Smooth muscle cell (in vitro differentiated cells): Measurements from ENCODE around the gene CTR9. TPM values are rescaled to one million over a fixed set of nuclear protein-coding genes. Genes with fewer than 3 reads are reported as not detected.
"Not testable (repeated sequence)": the region's sequence is repeated elsewhere in the genome, so short reads cannot be mapped to it uniquely, and the experiment has no call there.

Experiments
- DNase-seq: peaks from one replicate; lab custom pipeline; 2025; ENCODE audit not compliant: unreplicated experiment; lab: John Stamatoyannopoulos, UW
- H2AFZ ChIP-seq: fragments of 200-600 bp; sonication (generic); 2 replicates; pipeline ENCODE4 v1.6.0; 2016; ENCODE audit warnings: antibody characterized with exemption, low read depth, mild to moderate bottlenecking
- H3F3A ChIP-seq: fragments of 200-600 bp; sonication (generic); 2 replicates; pipeline ENCODE4 v1.6.0; 2017; ENCODE audit warnings: antibody characterized with exemption, low read depth
- H3K27ac ChIP-seq: fragments of 200-600 bp; sonication (generic); 2 replicates; pipeline ENCODE4 v1.5.1; 2016; ENCODE audit warnings: low read depth, mild to moderate bottlenecking
- H3K27me3 ChIP-seq: fragments of 200-600 bp; sonication (generic); 2 replicates; pipeline ENCODE4 v1.6.1; 2016; ENCODE audit warnings: low read depth, mild to moderate bottlenecking
- H3K36me3 ChIP-seq: fragments of 200-600 bp; sonication (generic); 2 replicates; pipeline ENCODE4 v1.5.1; 2016; ENCODE audit warnings: low read depth
- H3K4me1 ChIP-seq: fragments of 200-600 bp; sonication (generic); 2 replicates; pipeline ENCODE4 v1.5.1; 2016; ENCODE audit warnings: low read depth
- H3K4me2 ChIP-seq: fragments of 200-600 bp; sonication (generic); 2 replicates; pipeline ENCODE4 v1.6.0; 2016; ENCODE audit warnings: mild to moderate bottlenecking
- H3K4me3 ChIP-seq: fragments of 200-600 bp; sonication (generic); 2 replicates; pipeline ENCODE4 v1.5.1; 2016; ENCODE audit warnings: mild to moderate bottlenecking
- H3K79me2 ChIP-seq: fragments of 200-600 bp; sonication (generic); 2 replicates; pipeline ENCODE4 v1.6.0; 2016; ENCODE audit warnings: low read depth, mild to moderate bottlenecking
- H3K9ac ChIP-seq: fragments of 200-600 bp; sonication (generic); 2 replicates; pipeline ENCODE4 v1.6.0; 2016; ENCODE audit warnings: low read depth
- H3K9me3 ChIP-seq: fragments of 200-600 bp; sonication (generic); replicated peaks from 2 replicates; pipeline ENCODE4 v1.5.1; 2016; ENCODE audit warnings: low read depth
- H4K20me1 ChIP-seq: fragments of 200-600 bp; sonication (generic); 2 replicates; pipeline ENCODE4 v1.6.0; 2016; ENCODE audit warnings: low read depth
- CTCF ChIP-seq: fragments of 200-600 bp; sonication (generic); IDR thresholded peaks from 2 replicates; pipeline ENCODE4 v1.5.1; 2017; ENCODE audit warnings: borderline replicate concordance, mild to moderate bottlenecking, antibody characterized with exemption; ENCODE audit not compliant: insufficient read depth, poor library complexity, severe bottlenecking
- WGBS: methylation state at CpG from one replicate; pipeline ENCODE4 v1.1.7; 2016; ENCODE audit warnings: low lambda C conversion rate; 5-methylcytosine and 5-hydroxymethylcytosine counted together
- polyA plus RNA-seq: library from polyadenylated mRNA; unstranded; fragments of >200 nt; fragmentation: Nextera tagmentation; extraction: Ambion mirVana; gene quantifications from 2 replicates; pipeline ENCODE4 v1.2.1, GENCODE V29; 2016
- total RNA-seq: library from RNA; depleted of rRNA; stranded (reverse); fragments of >200 nt; gene quantifications from 2 replicates; pipeline ENCODE4 v1.2.3, GENCODE V29; 2014

Gene CTR9
- total and polyA plus RNA-seq, 2 experiments from 2014 or later, result 25.1 to 27.5 TPM

GRCh38 chr11:10809373-10810160 is 58.5 kb downstream of the CTR9 start:
- H3K36me3 ChIP-seq, result peaks cover 20% of the 10 kb centered on the region
- H3K27ac ChIP-seq, result peak overlapping the region; percentile 99
- peak overlapping the region; percentile 98 for H3K9ac ChIP-seq
- no peak for TF ChIP-seq CTCF
- peak overlapping the region; percentile 88 for H3K4me2 ChIP-seq
- peaks cover 14% of the 10 kb centered on the region for H3F3A ChIP-seq
- H3K79me2 ChIP-seq, result peaks cover 39% of the 10 kb centered on the region
- no peaks in the 10 kb centered on the region for H3K9me3 ChIP-seq
- peak overlapping the region; percentile 53 for H3K4me3 ChIP-seq
- peak overlapping the region; percentile 61 for H2AFZ ChIP-seq
- 2% methylated on average over 29 of the region's 29 CpGs for WGBS
- peaks cover 38% of the 10 kb centered on the region for H4K20me1 ChIP-seq
- H3K4me1 ChIP-seq, result peaks cover 25% of the 10 kb centered on the region
- peak; percentile 83 for DNase-seq
- no peaks in the 10 kb centered on the region for H3K27me3 ChIP-seq

GRCh38 chr11:10813945-10814344 is 62.9 kb downstream of the CTR9 start:
- H3K4me1 ChIP-seq, result peaks cover 7% of the 10 kb centered on the region
- no peak overlapping the region for H3K4me2 ChIP-seq
- no peaks in the 10 kb centered on the region for H3K36me3 ChIP-seq
- H3K9me3 ChIP-seq, result no peaks in the 10 kb centered on the region
- no peaks in the 10 kb centered on the region for H3F3A ChIP-seq
- H3K27me3 ChIP-seq, result no peaks in the 10 kb centered on the region
- H3K79me2 ChIP-seq, result no peaks in the 10 kb centered on the region
- DNase-seq, result no peak
- no peak overlapping the region for H3K4me3 ChIP-seq
- no peak for TF ChIP-seq CTCF
- no peak overlapping the region for H2AFZ ChIP-seq
- H4K20me1 ChIP-seq, result no peaks in the 10 kb centered on the region
- no peak overlapping the region for H3K9ac ChIP-seq
- H3K27ac ChIP-seq, result no peak overlapping the region

- no peak for DNase-seq
- WGBS, result 20% methylated on average over 1 of the region's 1 CpG
- H3K36me3 ChIP-seq, result no peaks in the 10 kb centered on the region
- no peaks in the 10 kb centered on the region for H3K79me2 ChIP-seq
- TF ChIP-seq CTCF, result no peak
- H3K9me3 ChIP-seq, result no peaks in the 10 kb centered on the region
- H3K27me3 ChIP-seq, result no peaks in the 10 kb centered on the region
- H3K9ac ChIP-seq, result no peak overlapping the region
- H2AFZ ChIP-seq, result no peak overlapping the region
- no peak overlapping the region for H3K4me3 ChIP-seq
- H3F3A ChIP-seq, result no peaks in the 10 kb centered on the region
- H3K4me2 ChIP-seq, result peak overlapping the region; percentile 37
- no peaks in the 10 kb centered on the region for H3K4me1 ChIP-seq
- H4K20me1 ChIP-seq, result no peaks in the 10 kb centered on the region
- H3K27ac ChIP-seq, result peak overlapping the region; percentile 81
These were observed 67.5 kb downstream of the CTR9 start for GRCh38 chr11:10818594-10818993.

DNA sequence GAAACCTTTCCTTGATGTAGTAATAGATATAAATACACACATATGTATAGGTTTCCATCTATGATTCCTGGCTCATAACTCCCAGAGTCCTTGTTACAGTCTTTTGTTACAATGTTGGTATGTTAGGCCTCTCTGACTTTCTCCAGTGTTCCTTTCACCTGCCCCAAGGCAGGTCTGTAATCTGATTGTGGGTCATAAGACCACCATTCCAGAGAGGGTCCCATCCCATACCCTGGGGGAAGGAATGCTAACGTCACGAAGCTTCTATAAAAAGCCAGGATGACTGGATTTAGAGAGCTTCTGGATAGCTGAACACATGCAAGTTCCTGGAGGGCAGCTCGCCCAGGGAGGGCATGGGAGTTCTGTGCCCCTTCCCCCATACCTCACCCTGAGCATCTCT is 71.4 kb downstream of the CTR9 start:
- not testable (repeated sequence) for H3K4me2 ChIP-seq, H3K4me3 ChIP-seq, H3K9me3 ChIP-seq, H3K27ac ChIP-seq, DNase-seq, H3K9ac ChIP-seq, H3K4me1 ChIP-seq, H4K20me1 ChIP-seq, H3K27me3 ChIP-seq, H3F3A ChIP-seq, H3K36me3 ChIP-seq, H2AFZ ChIP-seq, H3K79me2 ChIP-seq
- WGBS, result 75% methylated on average over 3 of the region's 3 CpGs
